HT-29 (cell line): ENCODE results near the gene SDHA. TPM values are rescaled to one million over a fixed set of nuclear protein-coding genes. Genes with fewer than 3 reads are reported as not detected.
A peak's percentile ranks its signal among the peaks of the same experiment; 100 is the strongest.

Source experiments
- DNase-seq: peaks from one replicate; pipeline ENCODE4 v3.0.0-alpha.2; 2015; ENCODE audit warnings: low spot score
- total RNA-seq: library from RNA; depleted of rRNA; stranded (reverse); fragments of >200 nt; shearing (Covaris generic); gene quantifications from 2 replicates; pipeline ENCODE4 v1.2.3, GENCODE V29; 2014

SDHA gene
- total RNA-seq, 1 experiment from 2014 or later: 273 TPM

DNA sequence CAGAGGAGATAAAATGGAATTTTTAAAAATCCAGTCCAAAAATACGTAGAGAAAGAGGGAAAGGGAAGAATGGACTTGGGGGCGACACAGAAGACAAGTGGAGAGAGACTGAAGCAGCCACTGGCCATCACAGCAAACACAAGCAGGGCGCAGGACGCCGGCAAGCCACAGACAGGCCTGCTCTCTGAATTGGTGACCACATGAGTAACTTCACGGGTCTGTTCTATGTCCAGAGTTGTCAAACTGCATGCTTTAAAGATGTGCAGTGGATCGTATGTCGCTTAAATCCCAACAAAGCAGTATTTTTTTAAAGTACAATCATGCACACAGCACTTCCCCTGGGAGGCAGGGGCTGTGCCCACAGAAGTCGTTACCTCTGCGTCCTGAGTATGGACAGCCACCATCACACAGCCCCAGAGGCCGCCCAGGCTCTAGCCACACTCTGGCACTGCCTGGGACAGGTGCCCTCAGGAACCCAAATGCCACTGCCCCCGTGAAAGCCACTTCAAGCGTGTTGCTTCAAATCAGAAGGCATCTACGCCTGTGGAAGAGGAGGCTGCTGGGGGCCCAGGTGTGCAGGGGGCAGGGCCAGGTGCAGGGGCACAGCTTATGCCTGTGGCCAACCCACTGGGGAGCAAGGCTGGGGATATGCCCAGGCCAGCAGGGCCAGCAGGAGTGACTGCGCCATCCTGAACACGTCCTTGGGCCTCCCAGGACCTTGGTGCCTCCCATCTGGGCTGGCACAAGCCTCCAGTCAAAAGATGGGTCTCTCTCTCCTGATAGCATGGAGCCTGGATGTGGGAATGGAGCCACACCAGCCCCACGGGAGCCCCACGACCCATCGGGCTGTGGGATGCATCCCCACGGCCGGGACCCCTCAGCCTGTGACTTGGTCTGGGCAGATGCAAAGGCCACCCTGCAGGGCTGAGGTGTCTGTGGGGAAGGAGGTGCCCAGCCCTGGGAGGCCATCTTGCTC is 32.7 kb upstream of the SDHA start:
- DNase-seq: no peak

- DNase-seq: no peak
Observed at GRCh38 chr5:186091-187041, 31.8 kb upstream of the SDHA start.

DNA sequence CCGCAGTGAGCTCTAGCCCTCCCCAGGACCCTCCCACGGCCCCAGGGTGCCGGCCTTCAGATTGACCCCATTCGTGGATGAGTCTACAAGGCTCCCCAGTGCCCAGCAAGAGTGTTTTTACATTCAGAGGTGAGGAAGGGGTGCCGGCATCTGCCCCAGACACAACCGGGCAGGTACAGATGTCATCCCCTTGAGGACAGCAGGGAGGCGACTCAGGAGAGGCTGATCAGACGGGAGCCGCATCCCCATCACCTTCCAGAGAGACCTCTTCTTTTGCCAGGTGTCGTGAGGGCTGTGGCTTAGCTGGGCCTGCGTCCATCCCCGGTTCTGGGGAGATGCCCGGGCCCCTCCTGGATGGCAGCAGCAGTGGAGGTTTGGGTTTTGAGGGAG is 31.1 kb upstream of the SDHA start:
- no peak for DNase-seq

GRCh38 chr5:187617-188451 is 30.3 kb upstream of the SDHA start:
- no peak for DNase-seq

- DNase-seq: peak; percentile 98
Observed at GRCh38 chr5:188488-189481, 29.3 kb upstream of the SDHA start.

GRCh38 chr5:189486-189885 is 28.6 kb upstream of the SDHA start:
- DNase-seq: no peak

DNA sequence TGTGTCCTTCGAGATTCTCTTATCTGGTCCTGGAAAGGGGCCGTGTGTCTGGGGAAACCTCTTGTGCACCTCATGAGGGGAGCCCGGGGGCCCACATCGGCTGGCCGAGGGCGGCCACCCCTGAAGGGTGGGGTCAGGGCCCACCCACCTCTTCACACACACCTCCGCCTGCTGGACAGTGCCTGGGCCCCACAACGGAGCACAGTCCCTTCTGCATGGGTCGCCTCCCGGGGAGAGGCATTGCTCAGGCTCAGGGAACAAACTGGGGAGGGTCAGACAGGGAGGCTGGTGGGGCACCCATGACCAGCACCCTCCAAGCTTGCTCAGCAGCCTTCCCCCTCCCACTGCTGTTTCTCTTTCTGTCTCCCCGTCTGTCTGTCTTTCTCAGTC is 28.1 kb upstream of the SDHA start:
- DNase-seq: no peak

DNA sequence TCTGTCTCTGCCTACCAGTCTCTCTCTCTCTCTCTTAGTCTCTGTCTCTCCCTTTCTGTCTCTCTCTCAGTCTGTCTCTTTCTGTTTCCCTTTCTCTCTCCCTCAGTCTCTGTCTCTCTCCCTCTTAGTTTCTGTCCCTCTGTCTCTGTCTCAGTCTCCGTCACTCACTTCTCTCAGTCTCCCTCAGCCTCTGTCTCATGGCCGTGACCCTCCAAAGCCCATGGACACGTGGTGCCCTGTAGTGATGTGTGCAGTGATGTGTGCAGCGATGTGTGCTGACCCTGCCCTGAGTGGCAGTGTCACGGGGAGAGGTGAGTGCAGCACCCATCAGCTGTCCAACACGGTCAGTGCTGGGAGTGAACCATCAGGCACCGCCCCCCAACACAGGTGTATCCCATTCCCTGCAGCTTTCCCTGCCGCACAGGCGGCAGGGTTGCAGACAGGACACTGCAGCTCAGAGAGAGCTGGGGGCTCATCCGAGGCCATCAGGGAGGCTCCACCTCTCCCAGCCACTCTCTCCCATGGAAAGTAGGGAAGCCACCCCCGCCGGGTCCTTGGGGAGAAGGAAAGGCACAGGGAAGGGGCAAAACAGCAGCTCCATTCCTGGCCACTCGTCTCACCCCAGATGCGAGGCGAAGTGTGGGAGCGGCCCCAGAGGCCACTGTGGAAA is 27.6 kb upstream of the SDHA start:
- DNase-seq: no peak

GRCh38 chr5:191036-191948 is 26.8 kb upstream of the SDHA start, which contains the start of gene LRRC14B:
Gene LRRC14B (plus strand): TSS chr5:191495. CDS start chr5:191539, 44 bp downstream.
- DNase-seq: no peak

GRCh38 chr5:191949-192690 is 26.0 kb upstream of the SDHA start:
- no peak for DNase-seq

DNA sequence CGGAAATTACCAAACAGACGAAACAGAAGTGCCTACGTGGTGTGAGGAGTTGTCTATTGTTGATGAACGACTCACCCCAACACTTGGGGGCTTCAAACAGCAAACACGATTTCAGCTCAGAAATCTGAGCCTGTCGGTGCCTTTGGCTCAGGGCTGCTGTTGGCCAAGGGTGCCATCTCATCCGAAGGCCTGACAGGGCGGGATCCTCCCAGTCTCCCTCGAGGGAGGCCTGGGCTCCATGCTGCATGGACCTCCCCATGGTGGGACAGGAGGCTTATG is 25.5 kb upstream of the SDHA start:
- no peak for DNase-seq

DNA sequence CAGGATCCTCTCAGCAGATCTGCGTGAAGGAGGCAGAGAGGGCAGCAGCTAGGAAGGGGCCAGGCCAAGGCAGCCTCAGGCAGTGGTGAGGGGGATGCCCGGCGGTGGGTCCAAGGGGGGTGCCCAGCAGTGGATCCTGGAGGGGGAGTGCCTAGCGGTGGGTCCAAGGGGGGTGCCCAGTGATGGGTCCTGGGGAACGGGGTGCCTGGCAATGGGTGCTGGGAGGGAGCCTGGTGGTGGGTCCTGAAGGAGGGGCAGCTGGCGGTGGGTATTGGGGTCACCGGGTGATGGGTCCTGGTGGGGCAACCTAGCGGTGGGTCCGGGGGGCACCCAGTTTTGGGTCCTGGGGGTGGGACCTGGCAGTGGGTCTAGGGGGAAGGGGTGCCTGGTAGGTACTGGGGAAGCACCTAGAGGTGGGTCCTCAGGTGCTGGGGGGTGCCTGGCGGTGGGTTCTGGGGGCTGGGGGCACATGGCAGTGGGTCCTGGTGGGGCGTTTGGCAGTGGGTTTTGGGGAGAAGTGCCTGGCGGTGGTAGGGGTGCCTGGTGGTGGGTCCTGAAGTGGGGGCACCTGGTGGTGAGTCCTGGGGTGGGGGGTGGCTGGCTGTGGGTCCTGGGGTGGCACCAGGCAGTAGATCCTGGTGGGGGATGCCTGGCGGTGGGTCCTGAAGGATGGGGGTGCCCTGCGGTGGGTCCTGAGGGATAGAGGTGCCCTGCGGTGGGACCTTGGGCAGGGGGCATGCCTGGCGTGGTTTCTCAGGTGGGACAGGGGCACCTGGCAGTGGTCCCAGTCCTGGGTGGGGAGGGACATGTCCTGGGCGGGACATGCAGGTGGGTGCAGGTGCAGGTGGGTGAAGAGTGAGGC is 24.9 kb upstream of the SDHA start:
- DNase-seq: no peak

GRCh38 chr5:194102-194501 is 24.0 kb upstream of the SDHA start:
- DNase-seq: no peak

- no peak for DNase-seq
Observed at GRCh38 chr5:194603-195209, 23.4 kb upstream of the SDHA start.

DNA sequence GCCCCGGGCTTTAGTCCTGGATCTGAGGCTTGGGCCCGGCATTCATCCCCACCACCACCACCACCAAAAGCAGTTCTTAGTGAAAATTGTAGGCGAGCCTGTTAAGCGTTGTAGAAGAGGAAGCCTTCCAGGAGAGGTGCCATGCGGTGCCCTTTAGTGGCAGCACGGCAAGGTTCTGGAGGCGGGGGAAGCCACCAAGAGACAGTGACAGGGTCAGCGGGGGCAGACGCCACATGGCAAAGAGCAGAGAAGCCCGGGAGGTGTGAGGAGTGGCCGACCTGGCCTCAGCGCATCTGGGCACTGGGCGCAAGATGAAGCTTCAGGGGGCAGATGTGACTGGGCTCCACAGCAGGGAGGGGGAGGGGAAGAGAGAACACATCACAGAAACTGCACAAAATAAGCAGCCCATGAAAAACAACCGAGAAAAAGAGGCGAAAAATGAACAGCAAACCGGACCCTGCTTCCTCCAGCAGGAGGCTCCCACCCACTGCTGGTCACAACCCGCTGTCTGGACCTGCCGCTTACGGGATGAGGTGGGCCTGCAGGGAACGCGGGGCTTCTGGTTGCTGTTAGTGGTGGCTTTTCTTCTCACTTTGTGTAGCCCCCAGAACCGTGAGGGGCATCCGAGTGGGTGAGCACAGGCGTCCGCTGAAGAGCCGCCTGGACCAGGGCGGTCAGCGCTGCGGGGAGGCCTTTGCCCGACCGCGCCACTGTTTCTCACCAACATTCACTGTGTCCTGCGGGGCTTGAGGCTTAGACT is 22.5 kb upstream of the SDHA start:
- no peak for DNase-seq

- DNase-seq: no peak
Observed at GRCh38 chr5:196350-196749, 21.8 kb upstream of the SDHA start.
